Lower lobe of right lung (tissue), 2 donors: ENCODE results near the gene ZNF92. TPM values are rescaled to one million over a fixed set of nuclear protein-coding genes. Genes with fewer than 3 reads are reported as not detected.
"Not testable (repeated sequence)": the region's sequence is repeated elsewhere in the genome, so short reads cannot be mapped to it uniquely, and the experiment has no call there.

Experiments used
- ATAC-seq, 2 donors: fragments of 200-7000 bp; cut with Tn5 transposase; one replicate each; pipeline ENCODE4 v1.9.1; 2020 to 2022; ENCODE audit warnings: mild to moderate bottlenecking in 2 of 2, moderate library complexity in 2 of 2
- DNase-seq: peaks from one replicate; pipeline ENCODE4 v3.0.0-alpha.2; 2020
- H3K27ac ChIP-seq: fragments of 200-600 bp; one replicate; pipeline ENCODE4 v1.8.0; 2022
- H3K27me3 ChIP-seq: fragments of 200-600 bp; one replicate; pipeline ENCODE4 v1.8.0; 2022; ENCODE audit warnings: low read depth
- H3K36me3 ChIP-seq: fragments of 200-600 bp; one replicate; pipeline ENCODE4 v1.8.0; 2022; ENCODE audit warnings: mild to moderate bottlenecking
- H3K4me1 ChIP-seq: fragments of 200-600 bp; one replicate; pipeline ENCODE4 v1.8.0; 2022
- H3K4me3 ChIP-seq: fragments of 200-600 bp; one replicate; pipeline ENCODE4 v1.8.0; 2022; ENCODE audit warnings: mild to moderate bottlenecking
- H3K9me3 ChIP-seq: fragments of 200-600 bp; one replicate; pipeline ENCODE4 v1.8.0; 2022
- CTCF ChIP-seq: fragments of 200-600 bp; IDR thresholded peaks from one replicate; pipeline ENCODE4 v1.8.0; 2022; ENCODE audit warnings: antibody characterized with exemption, mild to moderate bottlenecking
- intact Hi-C: fragments of 100-400 bp; cut with DNase I; formaldehyde crosslinking; loops from one replicate; pipeline ENCODE4 v1.11.0; 2022
- total RNA-seq: library from RNA; stranded (reverse); fragmentation: NEBNext Ultra II Directional; extraction: Animal tissue kit (Norgen Biotek cat#: 25700); gene quantifications from one replicate; pipeline ENCODE4 v1.2.1, GENCODE V29; 2021
- donor health status: DM: no; HTN: yes; CAD: no; lungs with severe emphysema.

ZNF92 gene
- total RNA-seq, 1 donor from 2014 or later: 7.9 TPM

- intact Hi-C loops: no loop called here
- ATAC-seq: no peak
Observed at GRCh38 chr7:65444899-65445823, 71.5 kb downstream of the ZNF92 start.

GRCh38 chr7:65447041-65447440 is 73.4 kb downstream of the ZNF92 start:
- H3K27ac ChIP-seq, DNase-seq, H3K27me3 ChIP-seq, ATAC-seq, H3K4me1 ChIP-seq, intact Hi-C loops, H3K36me3 ChIP-seq, H3K9me3 ChIP-seq, H3K4me3 ChIP-seq: not testable (repeated sequence)

More at GRCh38 chr7:65444899-65445823, 71.5 kb downstream of the ZNF92 start:
- no peak for DNase-seq
- Histone ChIP-seq H3K27ac (no peak overlapping the region), H3K36me3 (no peaks in the 10 kb centered on the region), H3K4me1 (no peaks in the 10 kb centered on the region), H3K4me3 (no peak overlapping the region), H3K27me3 (no peaks in the 10 kb centered on the region), H3K9me3 (no peaks in the 10 kb centered on the region)
- TF ChIP-seq CTCF: no peak

DNA sequence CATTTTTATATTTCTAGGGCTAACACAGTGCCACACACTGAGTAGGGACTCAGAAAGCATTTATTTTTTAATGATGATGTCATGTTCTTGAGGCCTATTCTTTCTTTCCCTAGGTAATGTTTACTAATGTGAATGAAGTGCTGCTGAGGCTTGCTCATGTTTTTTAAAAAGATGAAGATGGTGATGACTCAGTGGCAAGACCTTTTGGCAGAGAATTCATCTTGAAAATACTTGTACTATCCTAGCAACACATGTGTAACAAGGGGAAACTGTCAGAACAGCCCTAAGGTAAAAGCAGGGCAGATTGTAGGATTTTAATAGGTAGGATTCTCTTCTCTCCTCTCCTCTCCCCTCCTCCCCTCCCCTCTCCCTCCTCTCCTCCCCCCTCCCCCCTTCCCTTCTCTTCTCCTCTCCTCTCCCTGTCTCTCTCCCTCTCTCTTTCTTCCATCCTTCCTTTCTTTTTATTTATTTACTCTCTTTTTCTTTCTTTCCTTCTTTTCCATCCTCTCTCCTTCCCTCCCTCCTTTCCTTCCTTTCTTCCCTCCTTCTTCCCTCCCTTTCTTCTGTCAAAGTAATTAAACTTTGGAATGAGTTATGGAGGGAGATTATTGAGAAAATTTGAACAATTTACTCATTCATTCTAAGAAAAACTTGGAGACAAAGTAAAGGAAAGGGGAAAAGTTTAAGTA is 75.3 kb downstream of the ZNF92 start:
- no peaks in the 10 kb centered on the region for H3K27me3 ChIP-seq
- H3K9me3 ChIP-seq: no peaks in the 10 kb centered on the region
- no peak for TF ChIP-seq CTCF
- no peak overlapping the region for H3K27ac ChIP-seq
- H3K36me3 ChIP-seq: no peaks in the 10 kb centered on the region
- ATAC-seq (peak; percentile 57 to 72), DNase-seq (no peak)
- H3K4me3 ChIP-seq: no peak overlapping the region
- intact Hi-C loops: no loop called here
- no peaks in the 10 kb centered on the region for H3K4me1 ChIP-seq

GRCh38 chr7:65449505-65449852 is 75.8 kb downstream of the ZNF92 start:
- Histone ChIP-seq H3K9me3 (no peaks in the 10 kb centered on the region), H3K27ac (no peak overlapping the region), H3K36me3 (no peaks in the 10 kb centered on the region), H3K27me3 (no peaks in the 10 kb centered on the region), H3K4me1 (no peaks in the 10 kb centered on the region), H3K4me3 (no peak overlapping the region)
- no peak for TF ChIP-seq CTCF
- DNase-seq (no peak), ATAC-seq (no peak)
- intact Hi-C loops: no loop called here
